Measurements from ENCODE around the gene SERPINB13. TPM values are rescaled to one million over a fixed set of nuclear protein-coding genes. Genes with fewer than 3 reads are reported as not detected.

The SERPINB13 gene
- not detected for total RNA-seq

GRCh38 chr18:63586966-63587365 is at the start of gene SERPINB13:
Gene SERPINB13 (plus strand): TSS chr18:63587343. CDS start chr18:63588668, 1,325 bp downstream.
- DNase-seq (ENCODE audit: low spot score) = no peak
- ATAC-seq = no peak

GRCh38 chr18:63539904-63540510 is 47.1 kb upstream of the SERPINB13 start:
- ATAC-seq (no peak), DNase-seq (ENCODE audit: low spot score) (no peak)

GRCh38 chr18:63542069-63542468 is 45.1 kb upstream of the SERPINB13 start, which contains the start of gene SERPINB12:
Gene SERPINB12 (plus strand): TSS chr18:63542369. CDS start chr18:63556160, 13,791 bp downstream.
- ATAC-seq = no peak

GRCh38 chr18:63544017-63544416 is 43.1 kb upstream of the SERPINB13 start:
- DNase-seq (ENCODE audit: low spot score) (no peak), ATAC-seq (no peak)

More at GRCh38 chr18:63542069-63542468, 45.1 kb upstream of the SERPINB13 start, which contains the start of gene SERPINB12:
- DNase-seq (ENCODE audit: low spot score) = no peak

GRCh38 chr18:63545000-63545399 is 42.1 kb upstream of the SERPINB13 start:
- no peak for DNase-seq (ENCODE audit: low spot score)
- no peak for ATAC-seq

GRCh38 chr18:63550068-63550467 is 37.1 kb upstream of the SERPINB13 start:
- no peak for ATAC-seq
- no peak for DNase-seq (ENCODE audit: low spot score)

GRCh38 chr18:63551769-63552168 is 35.4 kb upstream of the SERPINB13 start:
- no peak for ATAC-seq
- DNase-seq (ENCODE audit: low spot score) = no peak

GRCh38 chr18:63552581-63552980 is 34.6 kb upstream of the SERPINB13 start:
- ATAC-seq (no peak), DNase-seq (ENCODE audit: low spot score) (no peak)

GRCh38 chr18:63553081-63553480 is 34.1 kb upstream of the SERPINB13 start:
- no peak for ATAC-seq
- DNase-seq (ENCODE audit: low spot score) = no peak

- DNase-seq (ENCODE audit: low spot score) (no peak), ATAC-seq (no peak)
Measured at GRCh38 chr18:63559567-63560491, 27.3 kb upstream of the SERPINB13 start.

GRCh38 chr18:63562284-63562683 is 24.9 kb upstream of the SERPINB13 start:
- no peak for ATAC-seq

GRCh38 chr18:63564021-63564420 is 23.1 kb upstream of the SERPINB13 start:
- DNase-seq (ENCODE audit: low spot score) = no peak

More at GRCh38 chr18:63562284-63562683, 24.9 kb upstream of the SERPINB13 start:
- no peak for DNase-seq (ENCODE audit: low spot score)

GRCh38 chr18:63564561-63564960 is 22.6 kb upstream of the SERPINB13 start:
- ATAC-seq = no peak

More at GRCh38 chr18:63564021-63564420, 23.1 kb upstream of the SERPINB13 start:
- ATAC-seq = no peak

GRCh38 chr18:63567276-63567675 is 19.9 kb upstream of the SERPINB13 start:
- ATAC-seq = no peak
- no peak for DNase-seq (ENCODE audit: low spot score)

More at GRCh38 chr18:63564561-63564960, 22.6 kb upstream of the SERPINB13 start:
- no peak for DNase-seq (ENCODE audit: low spot score)

GRCh38 chr18:63567825-63568224 is 19.3 kb upstream of the SERPINB13 start:
- ATAC-seq (no peak), DNase-seq (ENCODE audit: low spot score) (no peak)

GRCh38 chr18:63570721-63571120 is 16.4 kb upstream of the SERPINB13 start:
- DNase-seq (ENCODE audit: low spot score) = no peak
- ATAC-seq = no peak

- ATAC-seq = no peak
- DNase-seq (ENCODE audit: low spot score) = no peak
Measured at GRCh38 chr18:63575681-63576080, 11.5 kb upstream of the SERPINB13 start.

GRCh38 chr18:63578357-63578958 is 8.7 kb upstream of the SERPINB13 start:
- ATAC-seq (peak; percentile 69), DNase-seq (ENCODE audit: low spot score) (no peak)

GRCh38 chr18:63579616-63580015 is 7.5 kb upstream of the SERPINB13 start:
- ATAC-seq (no peak), DNase-seq (ENCODE audit: low spot score) (no peak)

- no peak for DNase-seq (ENCODE audit: low spot score)
- no peak for ATAC-seq
Measured at GRCh38 chr18:63585988-63586387, 1.2 kb upstream of the SERPINB13 start.

GRCh38 chr18:63586431-63586830 is 712 bp upstream of the SERPINB13 start:
- DNase-seq (ENCODE audit: low spot score) = no peak
- ATAC-seq = no peak
